Esophagus muscularis mucosa (tissue), 4 donors: ENCODE data around the gene BIK. TPM values are rescaled to one million over a fixed set of nuclear protein-coding genes. Genes with fewer than 3 reads are reported as not detected.
A peak's percentile ranks its signal among the peaks of the same experiment; 100 is the strongest.
"Not testable (repeated sequence)": the region's sequence is repeated elsewhere in the genome, so short reads cannot be mapped to it uniquely, and the experiment has no call there.

Experiments
- DNase-seq: peaks from one replicate; pipeline ENCODE4 v3.0.0-alpha.2; 2017; ENCODE audit errors: extremely low spot score
- H3K27ac ChIP-seq, 4 donors: fragments of 200-600 bp; sonication (generic); replicated peaks in 1 of 4; 1 replicate in 3 of 4; 2 replicates in 1 of 4; pipeline ENCODE4 v1.5.1; 2016 to 2019; ENCODE audit warnings: mild to moderate bottlenecking in 1 of 4
- H3K27me3 ChIP-seq, 4 donors: fragments of 200-600 bp; sonication (generic); one replicate each; pipeline versions ENCODE4 v1.5.1 to v1.6.0; 2016 to 2019
- H3K36me3 ChIP-seq, 4 donors: fragments of 200-600 bp; sonication (generic); one replicate each; pipeline ENCODE4 v1.5.1; 2016 to 2019
- H3K4me1 ChIP-seq, 4 donors: fragments of 200-600 bp; sonication (generic); one replicate each; pipeline ENCODE4 v1.5.1; 2016 to 2019
- H3K4me3 ChIP-seq, 4 donors: fragments of 200-600 bp; sonication (generic); 1 replicate in 2 of 4; 2 replicates in 2 of 4; pipeline ENCODE4 v1.5.1; 2016 to 2019; ENCODE audit warnings: mild to moderate bottlenecking in 4 of 4, moderate library complexity in 1 of 4
- H3K9me3 ChIP-seq, 4 donors: fragments of 200-600 bp; sonication (generic); 1 replicate in 3 of 4; 2 replicates in 1 of 4; pipeline ENCODE4 v1.5.1; 2016 to 2019
- EP300 ChIP-seq: sonication (generic); formaldehyde crosslinking; IDR thresholded peaks from one replicate; pipeline ENCODE4 v1.6.1; 2017; ENCODE audit warnings: antibody characterized with exemption
- POLR2A ChIP-seq: fragments of 450-650 bp; IDR thresholded peaks from one replicate; pipeline ENCODE4 v1.6.1; 2017; ENCODE audit warnings: antibody characterized with exemption, moderate library complexity, mild to moderate bottlenecking, low read depth
- POLR2AphosphoS5 ChIP-seq, 2 donors: sonication (generic); formaldehyde crosslinking; IDR thresholded peaks; one replicate each; pipeline ENCODE4 v1.6.1; 2017; ENCODE audit warnings: antibody characterized with exemption in 2 of 2
- WGBS: methylation state at CpG from one replicate; pipeline ENCODE4 v1.1.5; 2018; 5-methylcytosine and 5-hydroxymethylcytosine counted together
- intact Hi-C: fragments of 100-400 bp; cut with DNase I; formaldehyde crosslinking; loops from one replicate; pipeline ENCODE4 v1.15.1; 2023
- total RNA-seq, 4 donors: library from RNA; depleted of rRNA; stranded (reverse); fragments of >200 nt; gene quantifications; one replicate each; pipeline versions ENCODE4 v1.1.0 to v1.2.1, GENCODE V29; 2016
- TF ChIP-seq, protein P1 (sequence below), 3 experiments: fragments of 200-600 bp in 2 of 3; fragments of 450-650 bp in 1 of 3; sonication (generic) in 2 of 3; IDR thresholded peaks; one replicate each; pipeline ENCODE4 v1.5.1; 2017 to 2019; ENCODE audit warnings: antibody characterized with exemption in 3 of 3, mild to moderate bottlenecking in 2 of 3, moderate library complexity in 1 of 3

Gene BIK
- total RNA-seq, 4 donors from 2014 or later, result 0.32 TPM; not detected in 3

DNA sequence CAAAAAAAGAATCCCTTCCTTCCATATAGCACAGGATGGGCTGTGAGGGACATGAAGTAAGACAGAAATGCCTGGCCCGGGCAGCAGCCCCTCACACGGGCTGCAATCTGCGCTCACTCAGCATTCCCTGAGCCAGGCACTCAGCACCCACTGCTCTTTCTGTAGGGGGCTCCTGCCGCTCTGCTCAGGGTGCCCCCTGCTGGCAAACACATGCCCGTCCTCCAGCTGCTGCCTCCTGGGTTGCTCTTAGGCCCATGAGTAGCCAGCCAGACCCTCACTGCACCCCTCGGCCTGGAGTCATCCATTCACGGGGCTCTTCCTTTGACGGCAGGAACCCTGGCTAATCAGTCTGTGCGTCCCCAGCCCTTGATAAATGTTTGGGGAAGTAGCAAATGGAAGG, 25.7 kb downstream of the BIK start:
- no peak overlapping the region for H3K27ac ChIP-seq
- H3K9me3 ChIP-seq, result no peaks in the 10 kb centered on the region
- no peak overlapping the region for H3K4me3 ChIP-seq
- peaks cover 4 to 24% (median 19%) of the 10 kb centered on the region in 4 donors for H3K4me1 ChIP-seq
- no peak for DNase-seq
- H3K36me3 ChIP-seq, result peaks cover 40 to 99% (median 89%) of the 10 kb centered on the region in 4 donors
- TF ChIP-seq, protein P1, sequence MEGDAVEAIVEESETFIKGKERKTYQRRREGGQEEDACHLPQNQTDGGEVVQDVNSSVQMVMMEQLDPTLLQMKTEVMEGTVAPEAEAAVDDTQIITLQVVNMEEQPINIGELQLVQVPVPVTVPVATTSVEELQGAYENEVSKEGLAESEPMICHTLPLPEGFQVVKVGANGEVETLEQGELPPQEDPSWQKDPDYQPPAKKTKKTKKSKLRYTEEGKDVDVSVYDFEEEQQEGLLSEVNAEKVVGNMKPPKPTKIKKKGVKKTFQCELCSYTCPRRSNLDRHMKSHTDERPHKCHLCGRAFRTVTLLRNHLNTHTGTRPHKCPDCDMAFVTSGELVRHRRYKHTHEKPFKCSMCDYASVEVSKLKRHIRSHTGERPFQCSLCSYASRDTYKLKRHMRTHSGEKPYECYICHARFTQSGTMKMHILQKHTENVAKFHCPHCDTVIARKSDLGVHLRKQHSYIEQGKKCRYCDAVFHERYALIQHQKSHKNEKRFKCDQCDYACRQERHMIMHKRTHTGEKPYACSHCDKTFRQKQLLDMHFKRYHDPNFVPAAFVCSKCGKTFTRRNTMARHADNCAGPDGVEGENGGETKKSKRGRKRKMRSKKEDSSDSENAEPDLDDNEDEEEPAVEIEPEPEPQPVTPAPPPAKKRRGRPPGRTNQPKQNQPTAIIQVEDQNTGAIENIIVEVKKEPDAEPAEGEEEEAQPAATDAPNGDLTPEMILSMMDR (IDR thresholded peaks at IDR 0.05), result peak in 2 of 3 experiments; percentile 29 to 52
- TF ChIP-seq POLR2AphosphoS5 (IDR thresholded peaks at IDR 0.05), result no peak
- TF ChIP-seq POLR2A, result no peak
- TF ChIP-seq EP300, result no peak
- WGBS, result 38% methylated on average over 9 of the region's 9 CpGs
- H3K27me3 ChIP-seq, result no peaks in the 10 kb centered on the region
- intact Hi-C loops, result no loop called here

DNA sequence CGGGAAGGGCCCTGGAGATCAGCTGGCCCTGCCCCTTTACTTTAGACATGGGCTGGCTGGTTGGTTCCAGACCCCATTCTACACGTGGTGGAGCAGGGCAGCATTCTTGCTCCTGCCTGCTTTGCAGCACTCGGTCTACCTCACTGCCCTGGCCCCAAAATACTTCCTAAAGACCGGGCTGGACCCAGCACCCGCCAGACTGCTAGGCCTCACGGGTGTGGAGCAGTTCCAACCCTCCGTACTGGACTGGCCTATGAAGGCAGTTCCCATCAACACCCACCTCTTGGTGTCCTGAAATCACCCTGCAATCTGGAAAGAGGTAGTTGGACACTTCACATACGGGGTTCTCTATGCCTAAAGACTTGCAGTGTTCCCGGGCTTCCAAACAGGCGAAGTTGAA, 26.3 kb downstream of the BIK start:
- DNase-seq, result no peak
- Histone ChIP-seq H3K4me3 (no peak overlapping the region), H3K27ac (no peak overlapping the region), H3K36me3 (peaks cover 40 to 93% (median 88%) of the 10 kb centered on the region in 4 donors), H3K9me3 (no peaks in the 10 kb centered on the region), H3K27me3 (no peaks in the 10 kb centered on the region), H3K4me1 (peaks cover 10 to 26% (median 21%) of the 10 kb centered on the region in 4 donors)
- TF ChIP-seq POLR2A (no peak), EP300 (no peak), POLR2AphosphoS5 (IDR thresholded peaks at IDR 0.05) (no peak)
- TF ChIP-seq, protein P1 (IDR thresholded peaks at IDR 0.05), result no peak
- WGBS, result 78% methylated on average over 10 of the region's 10 CpGs
- intact Hi-C loops, result no loop called here

DNA sequence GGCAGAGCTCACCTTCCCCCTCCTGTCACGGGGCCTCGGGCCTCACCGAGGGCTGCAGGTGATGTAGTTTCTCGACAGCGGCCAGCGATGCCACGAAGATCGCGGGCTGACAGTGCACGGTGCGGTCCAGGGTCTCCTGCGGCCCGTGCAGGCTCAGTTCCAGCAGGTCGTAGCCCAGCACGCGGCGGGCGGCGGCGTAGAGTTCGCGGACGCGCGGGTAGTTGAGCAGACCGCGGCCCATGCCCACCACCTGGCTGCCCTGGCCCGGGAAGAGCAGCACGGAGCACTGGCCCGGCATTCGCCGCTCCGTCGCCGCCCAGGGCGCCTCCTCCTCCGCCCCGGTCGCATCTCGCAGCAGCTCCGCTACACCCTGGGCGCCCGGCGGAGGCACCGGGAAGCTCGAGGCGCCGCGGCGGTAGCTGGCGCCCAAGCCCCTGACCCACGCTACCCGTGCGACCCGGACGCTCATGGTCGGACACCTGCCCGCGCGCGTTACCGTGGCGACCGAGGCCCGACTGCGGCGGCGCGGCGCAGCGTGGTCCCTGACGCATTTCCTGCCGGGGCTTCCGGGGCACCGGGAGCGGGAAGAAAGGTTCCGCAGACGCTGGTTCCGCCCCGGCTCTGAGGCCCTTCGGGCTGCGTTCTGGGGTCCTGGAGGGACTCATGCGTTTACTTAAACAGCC, 32.5 kb downstream of the BIK start, which contains the start of gene MCAT:
TSS of gene MCAT (minus strand) at position 519 of the 683 bp plus-strand sequence. CDS start at position 469, 50 bp downstream.
- peak within 1 kb of the TSS; percentile 70 to 76 (median 71) for H3K27ac ChIP-seq
- intact Hi-C loops, result no loop called here
- WGBS, result 0% methylated on average over 23 of the region's 83 CpGs

DNA sequence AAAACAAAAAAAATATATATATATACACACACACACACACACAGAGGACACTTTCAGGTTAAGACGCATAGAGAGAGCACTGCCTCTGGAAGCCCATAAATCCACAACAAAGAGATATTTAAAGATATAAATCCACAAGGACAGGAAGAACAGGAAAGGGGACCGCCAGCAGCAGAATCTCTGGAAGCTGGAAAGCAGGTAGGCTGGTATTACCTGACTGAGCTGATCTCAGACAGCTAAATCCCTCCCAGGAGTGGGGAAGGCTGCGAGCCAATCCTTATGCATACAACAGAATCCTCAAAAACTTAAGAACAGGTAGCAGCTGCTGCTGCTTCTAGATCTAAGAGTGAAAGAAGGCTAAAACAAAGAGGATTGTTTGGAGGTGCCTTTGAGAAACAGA, 34.4 kb downstream of the BIK start:
- H3K27ac ChIP-seq, result no peak overlapping the region
- H3K27me3 ChIP-seq, result no peaks in the 10 kb centered on the region
- TF ChIP-seq POLR2AphosphoS5 (IDR thresholded peaks at IDR 0.05) (no peak), EP300 (no peak)
- no peaks in the 10 kb centered on the region for H3K9me3 ChIP-seq
- no peak for DNase-seq
- no peak overlapping the region for H3K4me3 ChIP-seq
- peaks cover 9 to 14% (median 11%) of the 10 kb centered on the region in 4 donors for H3K36me3 ChIP-seq
- WGBS, result 82% methylated on average over 3 of the region's 3 CpGs
- intact Hi-C loops, result no loop called here
- H3K4me1 ChIP-seq, result peaks cover 21 to 34% (median 26%) of the 10 kb centered on the region in 4 donors

More for the DNA sequence above, 32.5 kb downstream of the BIK start, which contains the start of gene MCAT:
- H3K36me3 ChIP-seq, result peaks cover 19 to 32% (median 29%) of the 10 kb centered on the region in 4 donors
- DNase-seq, result no peak
- no peak for TF ChIP-seq POLR2A
- TF ChIP-seq EP300, result no peak
- TF ChIP-seq, protein P1 (IDR thresholded peaks at IDR 0.05), result no peak
- peak; percentile 83 to 92 for TF ChIP-seq POLR2AphosphoS5 (IDR thresholded peaks at IDR 0.05)
- H3K27me3 ChIP-seq, result no peaks in the 10 kb centered on the region
- H3K9me3 ChIP-seq, result no peaks in the 10 kb centered on the region
- H3K4me3 ChIP-seq, result peak within 1 kb of the TSS; percentile 88 to 99 (median 94)
- peaks cover 21 to 34% (median 26%) of the 10 kb centered on the region in 4 donors for H3K4me1 ChIP-seq

DNA sequence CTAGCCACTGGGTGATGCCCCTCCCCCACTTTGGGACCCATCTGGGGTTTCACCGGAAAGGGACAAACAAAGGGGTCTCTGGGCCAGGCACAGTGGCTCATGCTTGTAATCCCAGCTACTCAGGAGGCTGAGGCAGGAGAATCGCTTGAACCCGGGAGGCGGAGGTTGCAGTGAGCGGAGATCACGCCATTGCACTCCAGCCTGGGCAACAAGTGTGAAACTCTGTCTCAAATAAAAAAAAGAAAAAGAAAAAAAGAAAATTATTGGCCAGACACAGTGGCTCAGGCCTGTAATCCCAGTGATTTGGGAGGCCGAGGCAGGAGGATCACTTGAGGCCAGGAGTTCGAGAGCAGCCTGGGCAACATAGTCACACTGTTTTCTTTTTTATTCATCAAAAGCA, 34.8 kb downstream of the BIK start:
- H3K4me3 ChIP-seq, intact Hi-C loops: not testable (repeated sequence)

DNA sequence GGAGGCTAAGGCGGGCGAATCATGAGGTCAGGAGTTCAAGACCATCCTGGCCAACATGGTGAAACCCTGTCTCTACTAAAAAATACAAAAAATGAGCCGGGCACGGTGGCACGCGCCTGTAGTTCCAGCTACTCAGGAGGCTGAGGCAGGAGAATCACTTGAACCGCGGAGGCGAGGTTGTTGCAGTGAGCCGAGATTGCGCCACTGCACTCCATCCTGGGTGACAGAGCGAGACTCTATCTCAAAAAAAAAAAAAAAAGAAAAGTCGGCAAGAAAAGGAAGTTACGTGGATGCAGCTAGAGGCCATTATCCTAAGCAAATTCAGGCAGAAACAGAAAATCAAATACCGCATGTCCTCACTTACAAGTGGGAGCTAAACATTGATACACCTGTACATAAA, 35.8 kb downstream of the BIK start:
- H3K27ac ChIP-seq, H3K27me3 ChIP-seq, DNase-seq, H3K36me3 ChIP-seq, H3K9me3 ChIP-seq, intact Hi-C loops, H3K4me3 ChIP-seq: not testable (repeated sequence)
- 84% methylated on average over 15 of the region's 15 CpGs for whole genome bisulfite sequencing
- H3K4me1 ChIP-seq, result peaks cover 25 to 31% (median 29%) of the 10 kb centered on the region in 4 donors

More for the DNA sequence above, 34.8 kb downstream of the BIK start:
- not testable (repeated sequence) for H3K27ac ChIP-seq, H3K27me3 ChIP-seq, H3K9me3 ChIP-seq, DNase-seq, H3K36me3 ChIP-seq
- peaks cover 21 to 32% (median 26%) of the 10 kb centered on the region in 4 donors for H3K4me1 ChIP-seq
- 89% methylated on average over 8 of the region's 8 CpGs for WGBS
